Measurements from ENCODE around the gene SLC22A13.
"Not testable (repeated sequence)": the region's sequence is repeated elsewhere in the genome, so short reads cannot be mapped to it uniquely, and the experiment has no call there.

SLC22A13 gene

GRCh38 chr3:38266810-38267209 lies 1.2 kb downstream of the SLC22A13 start:
- no peak for DNase-seq

- no peak for DNase-seq
These were observed 2.0 kb downstream of the SLC22A13 start for GRCh38 chr3:38267662-38268061.

- DNase-seq = no peak
These were observed 2.5 kb downstream of the SLC22A13 start for GRCh38 chr3:38268087-38268486.

- no peak for DNase-seq
These were observed 2.9 kb downstream of the SLC22A13 start for GRCh38 chr3:38268522-38268921.

- no peak for DNase-seq
These were observed 5.0 kb downstream of the SLC22A13 start for GRCh38 chr3:38270606-38271005.

GRCh38 chr3:38271553-38271952 lies 5.9 kb downstream of the SLC22A13 start:
- DNase-seq = no peak

- DNase-seq = no peak
These were observed 9.4 kb downstream of the SLC22A13 start for GRCh38 chr3:38274864-38275649.

- no peak for DNase-seq
These were observed 10.0 kb downstream of the SLC22A13 start for GRCh38 chr3:38275658-38276057.

GRCh38 chr3:38276081-38276916 lies 10.7 kb downstream of the SLC22A13 start:
- no peak for DNase-seq

- DNase-seq = no peak
These were observed 11.5 kb downstream of the SLC22A13 start for GRCh38 chr3:38276917-38277630.

- no peak for DNase-seq
These were observed 13.2 kb downstream of the SLC22A13 start for GRCh38 chr3:38278841-38279240.

- DNase-seq = no peak
These were observed 16.5 kb downstream of the SLC22A13 start, which contains the start of gene SLC22A14 for GRCh38 chr3:38281895-38282686. TSS of gene SLC22A14 (plus strand) at chr3:38282294. CDS start at chr3:38306027, 23,733 bp downstream.

- no peak for DNase-seq
These were observed 18.5 kb downstream of the SLC22A13 start for GRCh38 chr3:38283810-38284755.

GRCh38 chr3:38284756-38285150 lies 19.1 kb downstream of the SLC22A13 start:
- no peak for DNase-seq

- DNase-seq = not testable (repeated sequence)
These were observed 23.9 kb downstream of the SLC22A13 start for GRCh38 chr3:38289286-38290217.

- DNase-seq = not testable (repeated sequence)
These were observed 31.4 kb downstream of the SLC22A13 start for GRCh38 chr3:38297053-38297452.

- DNase-seq = no peak
These were observed 31.9 kb downstream of the SLC22A13 start for GRCh38 chr3:38297537-38297936.

- DNase-seq = no peak
These were observed 32.5 kb downstream of the SLC22A13 start for GRCh38 chr3:38297947-38298711.

GRCh38 chr3:38306941-38307340 lies 41.3 kb downstream of the SLC22A13 start:
- no peak for DNase-seq
